ENCODE data around the gene GDPD3. TPM values are rescaled to one million over a fixed set of nuclear protein-coding genes. Genes with fewer than 3 reads are reported as not detected.

Gene GDPD3
- 0.71 and 1.6 TPM in 2 replicates for total RNA-seq

GRCh38 chr16:30113031-30113710, at the start of gene GDPD3:
TSS of gene GDPD3 (minus strand) at chr16:30113537. CDS start at chr16:30113478, 59 bp downstream.

GRCh38 chr16:30096105-30096861, 17.1 kb downstream of the GDPD3 start, which contains the start of gene YPEL3:
TSS of gene YPEL3 (minus strand) at chr16:30096213. CDS start at chr16:30095482, 731 bp downstream.

GRCh38 chr16:30091474-30092372, 21.6 kb downstream of the GDPD3 start, which contains the start of gene TBX6:
TSS of gene TBX6 (minus strand) at chr16:30091924. CDS start at chr16:30091193, 731 bp downstream.

GRCh38 chr16:30075503-30076275, 37.6 kb downstream of the GDPD3 start, which contains the start of gene PPP4C:
TSS of gene PPP4C (plus strand) at chr16:30075994. CDS start at chr16:30076378, 384 bp downstream.

GRCh38 chr16:30065102-30065942, 48.0 kb downstream of the GDPD3 start, which contains the start of gene ALDOA:
TSS of gene ALDOA (plus strand) at chr16:30065760. CDS start at chr16:30066898, 1,138 bp downstream.

Other genes starting within 250 kb of the GDPD3 start
- 2.1 and 7.0 TPM in 2 replicates for gene SEZ6L2, start 214.0 kb downstream of the GDPD3 start, total RNA-seq
- gene ASPHD1, start 213.0 kb downstream of the GDPD3 start, total RNA-seq: 7.3 and 10.4 TPM in 2 replicates
- gene KCTD13, start 187.3 kb downstream of the GDPD3 start, total RNA-seq: 3.5 and 4.8 TPM in 2 replicates
- 81.2 and 82.3 TPM in 2 replicates for gene TMEM219, start 151.5 kb downstream of the GDPD3 start, total RNA-seq
- 39.1 and 47.1 TPM in 2 replicates for gene TAOK2, start 139.7 kb downstream of the GDPD3 start, total RNA-seq
- gene HIRIP3, start 117.9 kb downstream of the GDPD3 start, total RNA-seq: 5.0 and 5.6 TPM in 2 replicates
- gene INO80E, start 117.3 kb downstream of the GDPD3 start, total RNA-seq: 11.9 and 15.2 TPM in 2 replicates
- gene DOC2A, start 102.5 kb downstream of the GDPD3 start, total RNA-seq: 0.28 TPM in 1 of 2 replicates, not detected in the other
- gene C16orf92, start 90.3 kb downstream of the GDPD3 start, total RNA-seq: not detected in 2 replicates
- 0.09 TPM in 1 of 2 replicates, not detected in the other for gene TLCD3B, start 82.3 kb downstream of the GDPD3 start, total RNA-seq
- gene ALDOA, start 47.8 kb downstream of the GDPD3 start, total RNA-seq: 617 and 861 TPM in 2 replicates
- 193 and 224 TPM in 2 replicates for gene PPP4C, start 37.5 kb downstream of the GDPD3 start, total RNA-seq
- gene TBX6, start 21.6 kb downstream of the GDPD3 start, total RNA-seq: under 0.01 and 0.09 TPM in 2 replicates
- gene YPEL3, start 17.3 kb downstream of the GDPD3 start, total RNA-seq: 6.3 and 10.2 TPM in 2 replicates
- 28.4 and 41.2 TPM in 2 replicates for gene MAPK3, start 9.7 kb upstream of the GDPD3 start, total RNA-seq
- gene CORO1A, start 70.1 kb upstream of the GDPD3 start, total RNA-seq: 0.46 and 0.71 TPM in 2 replicates
- 20.8 and 31.1 TPM in 2 replicates for gene BOLA2B, start 80.1 kb upstream of the GDPD3 start, total RNA-seq
- 20.9 and 21.2 TPM in 2 replicates for gene SLX1A, start 80.3 kb upstream of the GDPD3 start, total RNA-seq
- gene SULT1A3, start 85.7 kb upstream of the GDPD3 start, total RNA-seq: 2.4 and 3.4 TPM in 2 replicates
- gene NPIPB13, start 134.9 kb upstream of the GDPD3 start, total RNA-seq: 0.43 and 1.8 TPM in 2 replicates
- 33.8 and 39.1 TPM in 2 replicates for gene CD2BP2, start 241.8 kb upstream of the GDPD3 start, total RNA-seq

Data from smooth muscle cell of bladder (primary cell).